Measurements from ENCODE around the gene TET3.
"Not testable (repeated sequence)": the region's sequence is repeated elsewhere in the genome, so short reads cannot be mapped to it uniquely, and the experiment has no call there.

TET3 gene

GRCh38 chr2:73984203-73984921 is at the start of gene TET3:
Gene TET3, plus strand, starts transcription at chr2:73984910. Its CDS starts 1,494 bp downstream, at chr2:73986404.
- DNase-seq, result peak; percentile 66

- no peak for DNase-seq
Measured at GRCh38 chr2:73935641-73936040, 49.1 kb upstream of the TET3 start.

GRCh38 chr2:73937103-73937885 is 47.4 kb upstream of the TET3 start:
- DNase-seq, result no peak

GRCh38 chr2:73937899-73938298 is 46.8 kb upstream of the TET3 start:
- DNase-seq, result no peak

GRCh38 chr2:73938718-73939352 is 45.9 kb upstream of the TET3 start:
- no peak for DNase-seq

- no peak for DNase-seq
Measured at GRCh38 chr2:73939419-73939818, 45.3 kb upstream of the TET3 start.

- not testable (repeated sequence) for DNase-seq
Measured at GRCh38 chr2:73940066-73940465, 44.6 kb upstream of the TET3 start.

GRCh38 chr2:73942664-73943063 is 42.0 kb upstream of the TET3 start:
- DNase-seq, result no peak

- DNase-seq, result no peak
Measured at GRCh38 chr2:73944714-73945113, 40.0 kb upstream of the TET3 start.

- no peak for DNase-seq
Measured at GRCh38 chr2:73946215-73946614, 38.5 kb upstream of the TET3 start.

- DNase-seq, result no peak
Measured at GRCh38 chr2:73946666-73947065, 38.0 kb upstream of the TET3 start.

- no peak for DNase-seq
Measured at GRCh38 chr2:73947412-73948018, 37.2 kb upstream of the TET3 start.

- DNase-seq, result no peak
Measured at GRCh38 chr2:73949802-73950201, 34.9 kb upstream of the TET3 start.

GRCh38 chr2:73952499-73953446 is 31.9 kb upstream of the TET3 start:
- peak; percentile 76 for DNase-seq

GRCh38 chr2:73956218-73956865 is 28.4 kb upstream of the TET3 start:
- DNase-seq, result no peak

- no peak for DNase-seq
Measured at GRCh38 chr2:73961274-73961673, 23.4 kb upstream of the TET3 start.

GRCh38 chr2:73961823-73962615 is 22.7 kb upstream of the TET3 start:
- no peak for DNase-seq

GRCh38 chr2:73962798-73963197 is 21.9 kb upstream of the TET3 start:
- DNase-seq, result no peak

GRCh38 chr2:73963385-73964120 is 21.2 kb upstream of the TET3 start:
- DNase-seq, result no peak

GRCh38 chr2:73964223-73964622 is 20.5 kb upstream of the TET3 start:
- DNase-seq, result no peak

All from NCI-H82 (cell line).